Bronchial epithelial cell (primary cell): ENCODE data around the gene PTCHD1. TPM values are rescaled to one million over a fixed set of nuclear protein-coding genes. Genes with fewer than 3 reads are reported as not detected.

Source experiments
- DNase-seq: peaks from one replicate; pipeline ENCODE4 v3.0.0-alpha.2; 2010; ENCODE audit warnings: low read depth
- FAIRE-seq: peaks from 2 replicates; lab custom pipeline; 2011; peaks lifted over from hg19 to GRCh38; lab: Jason Lieb, UNC
- H3K27me3 ChIP-seq: 2 replicates; pipeline ENCODE4 v1.5.1; 2011; ENCODE audit warnings: low read length; ENCODE audit not compliant: control insufficient read depth, insufficient read depth
- H3K36me3 ChIP-seq: 2 replicates; pipeline ENCODE4 v1.5.1; 2011; ENCODE audit warnings: low read length; ENCODE audit not compliant: control insufficient read depth, insufficient read depth
- H3K4me3 ChIP-seq: 2 replicates; pipeline ENCODE4 v1.5.1; 2011; ENCODE audit warnings: mild to moderate bottlenecking, low read depth, low read length, control low read depth
- total RNA-seq: library from RNA; depleted of rRNA; stranded (reverse); fragments of >200 nt; gene quantifications from 2 replicates; pipeline ENCODE4 v1.2.1, GENCODE V29; 2014
- TF ChIP-seq, protein P1 (sequence below): IDR thresholded peaks from 2 replicates; pipeline ENCODE4 v1.5.1; 2011; ENCODE audit warnings: mild to moderate bottlenecking, moderate library complexity, low read length, control low read depth, inconsistent platforms; ENCODE audit not compliant: insufficient read depth, severe bottlenecking

The PTCHD1 gene
- total RNA-seq = under 0.01 TPM in 1 of 2 replicates, not detected in the other

DNA sequence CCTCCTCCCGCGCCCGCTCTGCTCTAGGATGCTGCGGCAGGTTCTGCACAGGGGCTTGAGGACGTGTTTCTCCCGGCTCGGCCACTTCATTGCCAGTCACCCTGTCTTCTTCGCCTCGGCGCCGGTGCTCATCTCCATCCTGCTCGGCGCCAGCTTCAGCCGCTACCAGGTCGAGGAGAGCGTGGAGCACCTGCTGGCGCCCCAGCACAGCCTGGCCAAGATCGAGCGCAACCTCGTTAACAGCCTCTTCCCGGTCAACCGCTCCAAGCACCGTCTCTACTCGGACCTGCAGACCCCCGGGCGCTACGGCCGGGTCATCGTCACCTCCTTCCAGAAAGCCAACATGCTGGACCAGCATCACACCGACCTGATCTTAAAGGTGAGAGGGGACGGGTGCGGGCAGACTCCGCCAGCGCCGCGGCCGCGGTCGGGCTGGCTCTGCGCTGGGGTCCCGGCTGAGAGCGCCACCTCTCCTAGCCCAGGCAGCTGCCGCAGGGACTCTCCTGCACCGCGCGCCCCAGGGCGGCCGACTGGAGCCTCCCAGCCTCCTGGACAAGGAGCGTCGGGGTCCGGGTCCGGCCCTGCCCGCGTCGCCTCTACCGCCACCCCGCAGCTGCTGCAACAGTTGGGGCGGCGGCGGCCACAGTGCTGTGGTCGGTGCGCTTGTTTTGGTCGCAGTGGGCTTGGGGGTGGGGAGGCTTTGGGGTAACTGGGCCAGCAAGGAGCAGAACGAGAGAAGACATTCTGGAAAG lies at the start of gene PTCHD1:
Gene PTCHD1 (plus strand): TSS at position 2 of the 752 bp plus-strand sequence. CDS start 27 bp downstream, at position 29.
- FAIRE-seq (no peak), DNase-seq (no peak)
- Histone ChIP-seq H3K4me3 (no peak within 1 kb of the TSS), H3K27me3 (peaks cover 25% of the 10 kb centered on the region), H3K36me3 (no peaks in the 10 kb centered on the region)
- TF ChIP-seq, protein P1, sequence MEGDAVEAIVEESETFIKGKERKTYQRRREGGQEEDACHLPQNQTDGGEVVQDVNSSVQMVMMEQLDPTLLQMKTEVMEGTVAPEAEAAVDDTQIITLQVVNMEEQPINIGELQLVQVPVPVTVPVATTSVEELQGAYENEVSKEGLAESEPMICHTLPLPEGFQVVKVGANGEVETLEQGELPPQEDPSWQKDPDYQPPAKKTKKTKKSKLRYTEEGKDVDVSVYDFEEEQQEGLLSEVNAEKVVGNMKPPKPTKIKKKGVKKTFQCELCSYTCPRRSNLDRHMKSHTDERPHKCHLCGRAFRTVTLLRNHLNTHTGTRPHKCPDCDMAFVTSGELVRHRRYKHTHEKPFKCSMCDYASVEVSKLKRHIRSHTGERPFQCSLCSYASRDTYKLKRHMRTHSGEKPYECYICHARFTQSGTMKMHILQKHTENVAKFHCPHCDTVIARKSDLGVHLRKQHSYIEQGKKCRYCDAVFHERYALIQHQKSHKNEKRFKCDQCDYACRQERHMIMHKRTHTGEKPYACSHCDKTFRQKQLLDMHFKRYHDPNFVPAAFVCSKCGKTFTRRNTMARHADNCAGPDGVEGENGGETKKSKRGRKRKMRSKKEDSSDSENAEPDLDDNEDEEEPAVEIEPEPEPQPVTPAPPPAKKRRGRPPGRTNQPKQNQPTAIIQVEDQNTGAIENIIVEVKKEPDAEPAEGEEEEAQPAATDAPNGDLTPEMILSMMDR = no peak

DNA sequence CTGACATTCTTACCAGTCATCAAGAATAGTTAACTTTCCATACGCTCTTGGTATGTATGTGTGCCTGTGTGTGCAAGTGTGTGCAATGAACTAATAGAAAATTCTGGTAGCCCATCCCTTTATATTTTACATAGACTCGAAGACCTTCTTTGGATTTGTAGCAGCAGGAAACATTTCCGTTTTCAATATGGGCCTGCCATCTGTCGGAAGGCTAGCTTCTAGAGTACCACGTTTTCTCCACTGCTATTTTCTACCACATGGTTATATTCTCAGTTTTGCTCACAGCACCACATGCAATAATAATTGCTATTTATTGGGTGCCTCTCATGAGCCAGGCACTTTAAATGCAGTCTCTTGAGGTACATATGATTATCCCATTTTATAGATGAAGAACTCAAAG lies 47.9 kb upstream of the PTCHD1 start:
- FAIRE-seq = no peak

DNA sequence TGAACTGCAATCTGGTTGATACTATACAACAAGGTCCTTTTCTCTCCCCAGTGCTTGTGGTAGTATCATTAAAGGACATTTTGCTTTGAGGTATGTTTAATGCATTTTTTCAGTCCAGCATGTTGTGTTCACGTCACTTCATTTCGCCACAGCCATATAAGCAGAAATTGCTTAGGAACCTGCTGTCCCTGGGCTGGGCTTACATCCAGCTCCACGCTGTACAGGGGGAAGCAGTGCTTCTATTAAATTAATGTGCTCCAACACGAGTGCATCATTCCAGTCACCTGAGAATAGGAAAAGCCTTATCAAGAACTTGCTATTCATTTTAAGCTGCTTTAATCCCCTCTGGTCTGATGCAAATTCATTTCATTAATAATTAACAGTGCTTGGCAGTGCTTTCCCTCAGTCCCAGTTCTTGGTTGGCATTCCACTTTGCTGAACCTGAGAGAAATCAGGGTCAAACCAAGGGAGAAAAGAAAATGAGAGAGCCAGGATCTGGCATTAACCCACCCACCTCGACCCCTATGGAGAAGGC lies 47.4 kb upstream of the PTCHD1 start:
- no peak for FAIRE-seq

More for the DNA sequence above, 47.9 kb upstream of the PTCHD1 start:
- no peaks in the 10 kb centered on the region for H3K27me3 ChIP-seq
- no peak for DNase-seq
- TF ChIP-seq, protein P1 = no peak
- H3K4me3 ChIP-seq = no peak overlapping the region
- no peaks in the 10 kb centered on the region for H3K36me3 ChIP-seq

DNA sequence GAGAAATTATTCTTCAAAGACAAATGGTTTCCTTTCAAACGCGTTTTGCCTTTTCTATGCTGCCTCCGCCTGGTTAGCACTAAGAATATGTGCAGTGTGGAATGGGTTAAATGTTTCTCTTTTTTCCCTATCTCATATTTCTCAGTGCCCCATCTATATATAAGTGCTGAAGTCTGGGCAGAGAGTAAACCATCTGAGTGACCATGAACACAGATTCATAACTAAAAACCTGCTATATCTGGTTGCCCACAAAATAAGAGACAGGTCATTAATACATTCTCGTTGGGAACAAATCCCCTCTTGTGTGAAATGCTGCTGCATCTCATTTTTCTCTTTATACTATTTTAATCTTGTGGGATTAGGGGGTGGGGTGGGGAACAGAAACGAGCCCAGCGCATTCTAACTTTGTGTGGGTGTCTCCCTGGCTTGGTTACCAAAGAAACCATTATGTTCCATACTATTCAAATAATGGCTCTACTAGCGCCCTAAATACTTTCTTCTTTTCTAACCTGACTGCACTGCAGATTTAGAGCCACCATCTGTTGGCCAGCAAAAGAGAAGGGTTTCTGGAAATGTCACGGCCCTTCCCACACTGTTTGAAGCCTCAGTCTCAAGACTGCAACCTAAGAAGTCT lies 42.2 kb upstream of the PTCHD1 start:
- no peaks in the 10 kb centered on the region for H3K27me3 ChIP-seq
- FAIRE-seq (no peak), DNase-seq (no peak)
- no peaks in the 10 kb centered on the region for H3K36me3 ChIP-seq
- no peak overlapping the region for H3K4me3 ChIP-seq
- TF ChIP-seq, protein P1 = no peak

More for the DNA sequence above, 47.4 kb upstream of the PTCHD1 start:
- Histone ChIP-seq H3K36me3 (no peaks in the 10 kb centered on the region), H3K4me3 (no peak overlapping the region), H3K27me3 (no peaks in the 10 kb centered on the region)
- DNase-seq = no peak
- TF ChIP-seq, protein P1 = no peak

DNA sequence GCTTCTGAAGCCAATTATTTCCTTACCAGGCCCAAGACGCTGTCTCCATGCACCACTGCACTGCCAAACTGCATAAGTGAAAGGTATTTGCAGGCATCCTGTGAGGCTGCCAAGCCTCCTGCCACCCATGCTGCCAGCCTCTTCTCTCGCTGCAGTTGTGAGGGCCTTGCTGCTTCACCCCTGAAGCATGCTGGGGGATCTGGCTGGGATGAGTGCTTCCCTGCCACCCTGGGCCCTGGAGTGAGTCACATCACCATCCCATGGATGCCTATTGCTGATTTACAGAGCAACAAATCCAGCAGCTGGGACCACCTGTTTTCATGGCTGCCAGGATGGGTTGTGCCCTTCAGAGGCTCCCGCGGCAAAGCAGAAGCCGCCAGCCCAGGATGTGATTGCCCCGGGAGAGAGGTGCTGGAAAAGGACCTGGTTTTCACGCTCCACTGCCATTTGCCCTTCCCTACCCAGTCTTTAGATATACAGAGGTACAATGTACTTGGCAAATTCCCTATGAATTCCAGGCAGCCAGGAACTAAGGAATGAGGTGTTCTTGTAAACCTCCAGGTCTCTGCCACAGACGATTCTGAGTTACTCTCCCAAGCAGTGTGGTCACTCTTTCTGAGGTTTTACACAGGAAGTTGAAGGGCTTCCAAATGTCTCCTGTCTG lies 41.5 kb upstream of the PTCHD1 start:
- FAIRE-seq (no peak), DNase-seq (peak; percentile 5)

More for the DNA sequence above, 41.5 kb upstream of the PTCHD1 start:
- no peak overlapping the region for H3K4me3 ChIP-seq
- TF ChIP-seq, protein P1 = no peak
- H3K27me3 ChIP-seq = no peaks in the 10 kb centered on the region
- no peaks in the 10 kb centered on the region for H3K36me3 ChIP-seq
